Measurements from ENCODE around the gene CDK6. TPM values are rescaled to one million over a fixed set of nuclear protein-coding genes. Genes with fewer than 3 reads are reported as not detected.

Gene CDK6
- polyA plus RNA-seq, 1 experiment, result 29.2 TPM

DNA sequence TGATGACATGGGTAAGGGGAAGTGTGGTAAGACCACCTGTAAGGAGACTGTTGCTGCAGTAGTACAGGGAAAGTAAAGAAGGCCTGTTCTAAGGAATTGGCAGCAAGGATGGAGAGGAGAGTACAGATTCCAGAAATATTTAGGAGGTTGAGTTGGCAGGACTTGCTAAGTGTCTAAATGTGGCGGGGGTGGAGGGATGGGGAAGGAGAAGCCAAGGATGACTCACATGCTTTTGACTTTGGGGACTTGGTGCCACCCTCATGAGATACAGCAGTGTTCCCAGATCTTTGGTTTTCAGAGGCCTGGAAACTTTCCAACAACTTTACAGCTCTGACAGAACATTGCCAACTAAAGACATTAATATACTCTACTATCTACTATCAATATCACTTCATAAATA is 45.4 kb downstream of the CDK6 start:
- Histone ChIP-seq H3K27me3 (ENCODE audit: control insufficient read depth, insufficient read depth, low read length) (no peaks in the 10 kb centered on the region), H3K4me3 (ENCODE audit: low read depth, low read length) (no peak overlapping the region), H3K36me3 (ENCODE audit: control insufficient read depth, insufficient read depth, low read length) (no peaks in the 10 kb centered on the region)
- TF ChIP-seq, protein P1, sequence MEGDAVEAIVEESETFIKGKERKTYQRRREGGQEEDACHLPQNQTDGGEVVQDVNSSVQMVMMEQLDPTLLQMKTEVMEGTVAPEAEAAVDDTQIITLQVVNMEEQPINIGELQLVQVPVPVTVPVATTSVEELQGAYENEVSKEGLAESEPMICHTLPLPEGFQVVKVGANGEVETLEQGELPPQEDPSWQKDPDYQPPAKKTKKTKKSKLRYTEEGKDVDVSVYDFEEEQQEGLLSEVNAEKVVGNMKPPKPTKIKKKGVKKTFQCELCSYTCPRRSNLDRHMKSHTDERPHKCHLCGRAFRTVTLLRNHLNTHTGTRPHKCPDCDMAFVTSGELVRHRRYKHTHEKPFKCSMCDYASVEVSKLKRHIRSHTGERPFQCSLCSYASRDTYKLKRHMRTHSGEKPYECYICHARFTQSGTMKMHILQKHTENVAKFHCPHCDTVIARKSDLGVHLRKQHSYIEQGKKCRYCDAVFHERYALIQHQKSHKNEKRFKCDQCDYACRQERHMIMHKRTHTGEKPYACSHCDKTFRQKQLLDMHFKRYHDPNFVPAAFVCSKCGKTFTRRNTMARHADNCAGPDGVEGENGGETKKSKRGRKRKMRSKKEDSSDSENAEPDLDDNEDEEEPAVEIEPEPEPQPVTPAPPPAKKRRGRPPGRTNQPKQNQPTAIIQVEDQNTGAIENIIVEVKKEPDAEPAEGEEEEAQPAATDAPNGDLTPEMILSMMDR (IDR thresholded peaks at IDR 0.05; ENCODE audit: insufficient read depth, low read depth, low read length), result no peak
- ChIA-PET CTCF (interaction anchor here (0.8 kb wide), 1 partner anchor 15 kb away, joined by 5 read pairs; no protein-coding TSS in a partner anchor), POLR2A (no interaction called here)
- no peak for DNase-seq (ENCODE audit: low read depth)

DNA sequence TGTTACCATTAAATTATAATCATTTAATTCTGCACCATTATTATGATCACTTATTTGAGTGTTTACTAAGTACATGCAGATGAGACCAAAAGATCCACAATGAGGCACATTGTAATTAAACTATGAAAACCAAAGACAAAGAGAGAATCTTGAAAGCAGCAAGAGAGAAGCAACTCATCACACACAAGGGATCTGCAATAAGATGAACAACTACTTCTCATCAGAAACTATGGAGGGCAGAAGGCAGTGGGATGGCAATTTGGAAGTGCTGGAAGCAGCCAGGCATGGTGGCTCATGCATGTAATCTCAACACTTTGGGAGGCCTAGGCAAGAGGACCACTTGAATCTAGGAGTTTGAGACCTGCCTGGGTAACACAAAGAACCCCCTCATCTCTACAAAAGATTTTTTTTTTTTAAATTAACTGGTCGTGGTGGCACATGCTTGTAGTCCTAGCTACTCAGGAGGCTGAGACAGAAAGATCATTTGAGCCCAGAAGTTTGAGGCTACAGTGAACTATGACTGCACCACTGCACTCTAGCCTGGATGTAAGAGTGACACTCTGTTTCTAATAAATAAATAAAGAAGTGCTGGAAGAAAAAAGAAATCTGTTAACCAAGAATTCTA is 47.7 kb downstream of the CDK6 start:
- DNase-seq (ENCODE audit: low read depth), result no peak
- CTCF ChIA-PET, result no interaction called here
- TF ChIP-seq, protein P1 (IDR thresholded peaks at IDR 0.05; ENCODE audit: insufficient read depth, low read depth, low read length), result no peak
- Histone ChIP-seq H3K4me3 (ENCODE audit: low read depth, low read length) (no peak overlapping the region), H3K27me3 (ENCODE audit: control insufficient read depth, insufficient read depth, low read length) (no peaks in the 10 kb centered on the region), H3K36me3 (ENCODE audit: control insufficient read depth, insufficient read depth, low read length) (no peaks in the 10 kb centered on the region)
- POLR2A ChIA-PET, result no interaction called here

DNA sequence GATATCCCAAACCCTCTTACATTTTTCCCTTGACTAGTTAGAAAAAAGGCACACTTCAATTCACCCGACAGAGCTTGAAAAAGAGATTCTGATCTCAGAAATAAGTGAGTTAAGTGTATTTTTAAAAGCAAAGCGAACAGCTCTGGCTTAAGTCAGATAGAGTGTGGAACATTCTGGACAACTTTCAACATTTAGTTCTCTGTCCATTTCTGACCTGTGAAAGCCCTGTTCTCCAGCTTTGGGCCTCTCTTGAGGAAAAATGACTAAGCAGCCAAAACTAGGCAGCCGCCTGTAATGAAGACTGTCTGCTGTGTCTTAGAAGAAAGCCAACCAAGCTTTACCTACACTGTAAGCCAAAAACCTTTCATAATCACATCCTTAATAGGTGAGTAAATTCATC is 50.5 kb downstream of the CDK6 start:
- TF ChIP-seq, protein P1 (IDR thresholded peaks at IDR 0.05; ENCODE audit: insufficient read depth, low read depth, low read length), result no peak
- POLR2A ChIA-PET, result no interaction called here
- H3K27me3 ChIP-seq (ENCODE audit: control insufficient read depth, insufficient read depth, low read length), result no peaks in the 10 kb centered on the region
- CTCF ChIA-PET, result interaction anchor here (0.7 kb wide), 1 partner anchor 43 kb away, joined by 3 read pairs; no protein-coding TSS in a partner anchor
- H3K36me3 ChIP-seq (ENCODE audit: control insufficient read depth, insufficient read depth, low read length), result no peaks in the 10 kb centered on the region
- no peak for DNase-seq (ENCODE audit: low read depth)
- no peak overlapping the region for H3K4me3 ChIP-seq (ENCODE audit: low read depth, low read length)

DNA sequence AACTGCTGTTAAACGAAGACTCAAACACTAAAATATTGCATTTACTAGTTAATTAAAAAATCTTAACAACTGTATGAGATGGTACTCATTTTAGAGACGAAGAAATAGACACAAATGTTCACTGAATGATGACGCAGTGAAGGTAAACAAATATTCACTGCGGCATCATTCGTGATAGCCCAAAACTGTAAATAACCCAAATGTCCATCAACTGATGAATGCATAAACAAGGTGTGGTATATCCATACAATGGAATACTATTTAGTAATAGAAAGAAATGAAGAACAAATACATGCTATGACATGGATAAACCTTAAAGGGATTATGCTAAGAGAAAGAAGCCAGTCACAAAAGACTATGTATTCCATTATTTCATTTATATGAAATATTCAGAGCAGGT is 51.4 kb downstream of the CDK6 start:
- H3K36me3 ChIP-seq (ENCODE audit: control insufficient read depth, insufficient read depth, low read length), result no peaks in the 10 kb centered on the region
- DNase-seq (ENCODE audit: low read depth), result no peak
- TF ChIP-seq, protein P1 (IDR thresholded peaks at IDR 0.05; ENCODE audit: insufficient read depth, low read depth, low read length), result no peak
- ChIA-PET POLR2A (no interaction called here), CTCF (no interaction called here)
- H3K4me3 ChIP-seq (ENCODE audit: low read depth, low read length), result no peak overlapping the region
- H3K27me3 ChIP-seq (ENCODE audit: control insufficient read depth, insufficient read depth, low read length), result no peaks in the 10 kb centered on the region

DNA sequence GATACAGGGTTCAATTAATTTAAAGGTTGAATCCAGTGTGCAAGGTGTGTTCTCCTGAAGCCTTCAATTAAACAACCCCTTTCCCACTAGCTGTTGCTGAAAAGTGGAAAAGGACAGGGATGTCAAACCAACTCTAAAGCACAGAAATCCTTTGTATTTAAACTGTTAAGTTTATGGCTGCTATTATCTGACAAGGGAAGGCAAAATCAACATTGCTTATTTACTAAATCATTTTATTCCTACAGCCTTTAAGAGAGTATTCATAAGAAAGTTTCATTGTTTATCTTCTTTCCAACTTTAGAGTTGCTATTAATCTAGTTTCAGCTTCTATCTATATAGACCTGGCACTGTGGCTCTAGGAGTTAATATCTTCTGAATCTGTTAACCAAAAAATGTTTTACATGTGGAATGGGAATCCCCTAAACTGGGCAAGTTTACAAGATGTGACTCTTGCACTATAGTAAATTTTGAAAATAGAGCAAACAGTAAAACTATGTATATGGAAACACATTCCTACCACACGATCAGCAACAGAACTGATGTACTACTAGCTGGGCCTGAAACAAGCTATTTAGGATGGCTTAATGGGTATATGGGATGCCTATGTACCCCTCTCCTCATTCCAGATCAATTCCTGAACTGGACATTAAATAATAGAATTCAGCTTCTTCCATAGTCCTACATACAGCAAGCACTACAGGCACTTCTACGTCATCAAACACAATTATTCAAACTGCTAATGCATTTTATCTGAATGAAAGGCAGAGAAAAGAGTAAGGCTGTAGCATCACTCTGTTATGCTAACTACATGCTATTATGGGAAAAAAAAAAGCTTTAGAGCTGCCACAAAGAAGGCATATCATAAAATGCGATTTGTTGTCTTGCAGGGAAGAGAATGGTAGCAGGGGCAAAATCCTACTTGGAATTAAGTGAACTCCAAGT is 52.8 kb downstream of the CDK6 start:
- Histone ChIP-seq H3K36me3 (ENCODE audit: control insufficient read depth, insufficient read depth, low read length) (no peaks in the 10 kb centered on the region), H3K4me3 (ENCODE audit: low read depth, low read length) (no peak overlapping the region), H3K27me3 (ENCODE audit: control insufficient read depth, insufficient read depth, low read length) (no peaks in the 10 kb centered on the region)
- no peak for DNase-seq (ENCODE audit: low read depth)
- POLR2A ChIA-PET, result no interaction called here
- CTCF ChIA-PET, result interaction anchor here (1.0 to 1.2 kb wide), 2 partner anchors 11 to 18 kb away, joined by 3 to 4 read pairs; no protein-coding TSS in a partner anchor
- TF ChIP-seq, protein P1 (IDR thresholded peaks at IDR 0.05; ENCODE audit: insufficient read depth, low read depth, low read length), result no peak

Measured in BJ (cell line).